LNCaP clone FGC (cell line): Measurements from ENCODE around the gene NDUFB10.

ENCODE experiments used
- DNase-seq: peaks from one replicate; pipeline ENCODE4 v3.0.0-alpha.2; 2011; ENCODE audit warnings: low read depth
- H3K4me3 ChIP-seq: 2 replicates; pipeline ENCODE4 v1.5.1; 2011; ENCODE audit warnings: mild to moderate bottlenecking, low read depth, low read length, control low read depth
- TF ChIP-seq, protein P1 (sequence below): IDR thresholded peaks from 2 replicates; pipeline ENCODE4 v1.5.1; 2012; ENCODE audit warnings: mild to moderate bottlenecking; ENCODE audit not compliant: control insufficient read depth, insufficient read depth; ENCODE audit errors: extremely low read depth

The NDUFB10 gene

DNA sequence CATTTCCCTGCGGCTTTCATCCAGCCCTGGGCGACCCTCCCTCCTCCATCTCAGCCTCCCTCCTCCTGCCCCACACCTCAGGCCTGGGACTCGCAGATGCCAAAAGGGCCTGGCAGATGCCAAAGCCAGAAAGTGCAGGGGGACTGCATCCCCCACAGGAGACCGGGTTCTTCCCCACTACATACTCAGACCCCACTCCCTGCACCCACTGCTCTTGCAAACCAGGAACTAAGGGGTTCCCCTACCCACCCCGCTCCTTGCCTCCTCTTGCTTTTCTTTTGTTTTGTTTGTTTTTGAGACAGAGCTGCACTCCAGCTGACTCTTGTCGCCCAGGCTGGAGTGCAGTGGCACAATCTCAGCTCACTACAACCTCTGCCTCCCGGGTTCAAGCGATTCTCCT, 44.4 kb upstream of the NDUFB10 start:
- DNase-seq: no peak
- no peak overlapping the region for H3K4me3 ChIP-seq
- TF ChIP-seq, protein P1, sequence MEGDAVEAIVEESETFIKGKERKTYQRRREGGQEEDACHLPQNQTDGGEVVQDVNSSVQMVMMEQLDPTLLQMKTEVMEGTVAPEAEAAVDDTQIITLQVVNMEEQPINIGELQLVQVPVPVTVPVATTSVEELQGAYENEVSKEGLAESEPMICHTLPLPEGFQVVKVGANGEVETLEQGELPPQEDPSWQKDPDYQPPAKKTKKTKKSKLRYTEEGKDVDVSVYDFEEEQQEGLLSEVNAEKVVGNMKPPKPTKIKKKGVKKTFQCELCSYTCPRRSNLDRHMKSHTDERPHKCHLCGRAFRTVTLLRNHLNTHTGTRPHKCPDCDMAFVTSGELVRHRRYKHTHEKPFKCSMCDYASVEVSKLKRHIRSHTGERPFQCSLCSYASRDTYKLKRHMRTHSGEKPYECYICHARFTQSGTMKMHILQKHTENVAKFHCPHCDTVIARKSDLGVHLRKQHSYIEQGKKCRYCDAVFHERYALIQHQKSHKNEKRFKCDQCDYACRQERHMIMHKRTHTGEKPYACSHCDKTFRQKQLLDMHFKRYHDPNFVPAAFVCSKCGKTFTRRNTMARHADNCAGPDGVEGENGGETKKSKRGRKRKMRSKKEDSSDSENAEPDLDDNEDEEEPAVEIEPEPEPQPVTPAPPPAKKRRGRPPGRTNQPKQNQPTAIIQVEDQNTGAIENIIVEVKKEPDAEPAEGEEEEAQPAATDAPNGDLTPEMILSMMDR: no peak

DNA sequence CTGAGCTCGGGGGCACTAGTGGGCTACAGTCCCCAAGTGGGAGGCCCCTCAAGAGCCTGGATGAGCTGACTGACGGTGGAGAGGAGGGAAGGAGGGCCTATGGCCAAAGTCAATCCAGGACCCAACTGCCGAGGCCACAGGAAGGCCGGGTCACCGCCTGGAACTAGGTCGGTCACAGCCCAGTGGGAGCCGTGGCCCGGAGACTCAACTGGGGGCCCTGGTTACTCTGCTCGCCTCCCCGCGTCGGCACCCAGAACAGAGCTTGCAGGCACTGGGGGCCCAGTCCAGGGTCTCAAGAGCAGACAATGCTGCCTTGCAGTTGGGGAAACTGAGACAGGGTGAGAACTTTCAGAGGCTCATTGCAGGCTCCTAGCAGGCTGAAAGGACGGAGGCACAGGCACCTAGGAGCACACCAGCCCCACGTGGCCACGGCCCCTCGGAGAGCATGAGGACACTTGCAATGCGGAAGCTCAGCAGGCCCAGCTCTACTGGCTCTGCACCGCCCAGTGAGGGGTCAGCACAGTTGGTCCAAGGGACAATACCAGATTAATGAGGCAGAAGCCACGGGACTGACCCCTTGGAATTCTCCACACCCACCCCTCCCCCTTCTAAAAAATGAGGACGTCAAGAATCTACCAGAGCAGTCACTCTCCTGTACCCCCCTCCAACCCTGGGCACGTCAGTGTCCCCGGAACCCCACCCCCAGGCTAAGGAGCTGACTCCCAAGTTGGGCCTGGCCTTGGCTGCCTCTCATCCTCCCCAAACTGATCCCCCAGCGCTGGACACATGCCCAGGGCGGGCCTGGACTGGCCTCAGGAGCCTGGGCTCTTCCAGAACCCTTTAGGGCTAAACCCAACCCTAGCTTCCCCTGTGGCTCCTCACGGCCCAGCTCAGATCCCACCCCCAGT, 43.4 kb upstream of the NDUFB10 start:
- H3K4me3 ChIP-seq: no peak overlapping the region
- TF ChIP-seq, protein P1: no peak
- no peak for DNase-seq

DNA sequence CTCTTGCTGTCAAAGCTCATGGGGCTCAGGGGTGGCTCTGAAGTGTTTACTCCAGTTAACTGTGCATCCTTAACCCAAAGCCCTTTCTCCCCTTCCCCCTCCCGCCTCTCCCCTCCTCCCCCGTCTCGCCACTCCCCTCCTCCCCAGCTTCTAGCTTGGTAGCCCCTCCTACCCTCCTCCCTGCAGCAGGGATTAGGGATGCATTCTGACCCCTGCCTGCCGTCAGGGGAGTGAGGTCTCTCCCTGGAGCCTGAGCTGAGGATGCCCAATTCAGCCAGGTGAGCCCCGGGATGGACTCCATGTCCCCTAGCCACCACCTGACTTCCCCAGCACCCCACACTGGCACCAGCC, 42.7 kb upstream of the NDUFB10 start:
- DNase-seq: no peak
- H3K4me3 ChIP-seq: no peak overlapping the region
- TF ChIP-seq, protein P1: no peak

DNA sequence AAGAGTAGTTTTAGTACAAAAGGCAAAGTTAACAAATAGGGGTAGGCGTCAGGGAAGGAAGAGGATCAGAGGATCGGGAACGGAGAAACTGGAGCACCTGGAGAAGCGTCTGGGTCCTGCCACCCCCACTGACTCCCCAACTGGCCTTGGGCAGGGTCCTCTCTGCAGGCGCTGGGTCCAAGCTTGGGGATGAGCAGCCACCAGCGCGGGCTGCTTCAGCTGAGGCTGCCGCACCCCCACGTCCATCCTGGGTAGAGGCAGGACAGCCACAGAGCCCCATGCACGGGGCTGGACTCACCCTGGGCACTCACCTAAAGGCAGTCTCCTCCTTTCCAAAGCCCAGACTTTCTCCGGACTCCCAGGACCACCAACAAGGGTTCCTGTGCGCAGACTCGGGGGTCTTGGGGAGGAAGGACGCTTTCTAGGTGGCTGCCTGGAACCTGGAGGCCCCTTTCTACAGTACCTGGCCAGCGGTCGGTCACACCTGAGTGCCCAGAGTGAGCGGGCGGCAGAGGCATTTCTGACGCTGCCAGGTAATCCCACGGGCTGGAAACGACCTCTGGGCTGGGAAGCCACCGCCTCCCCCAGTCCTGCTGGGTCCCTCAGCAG, 42.2 kb upstream of the NDUFB10 start:
- no peak for DNase-seq
- TF ChIP-seq, protein P1: no peak
- H3K4me3 ChIP-seq: no peak overlapping the region

DNA sequence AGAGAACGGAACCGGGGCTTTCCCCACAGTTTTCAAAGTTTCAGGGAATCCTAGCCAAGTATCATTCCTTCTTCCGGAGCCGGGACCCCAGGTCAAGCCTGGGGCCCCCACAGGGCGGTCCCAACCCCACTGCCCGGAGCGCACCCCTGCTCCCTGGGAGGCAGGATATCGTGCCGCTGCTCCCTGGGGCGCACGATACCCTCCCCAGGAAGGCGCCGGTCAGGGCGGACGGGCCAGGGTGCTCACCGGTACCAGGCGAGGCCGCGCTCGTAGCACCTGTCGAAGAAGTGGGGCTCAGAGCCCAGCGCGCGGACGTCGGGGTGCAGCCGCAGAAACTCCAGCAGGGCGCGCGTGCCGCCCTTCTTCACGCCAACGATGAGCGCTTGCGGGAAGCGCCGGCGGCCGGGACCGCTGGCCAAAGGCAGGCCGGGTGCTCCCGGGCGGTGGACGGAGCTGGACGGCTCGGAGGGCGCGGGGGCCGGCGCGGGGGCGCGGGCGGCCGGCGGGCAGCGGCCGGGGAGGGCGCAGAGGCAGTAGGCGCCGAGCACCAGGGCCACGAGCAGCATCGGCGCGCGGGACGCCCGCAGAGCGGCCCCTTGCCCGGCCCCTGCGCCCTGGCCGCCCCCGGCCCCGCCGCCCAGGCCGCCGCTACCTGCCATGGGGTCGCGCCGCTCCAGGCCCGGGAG, 41.5 kb upstream of the NDUFB10 start:
- no peak overlapping the region for H3K4me3 ChIP-seq
- TF ChIP-seq, protein P1: no peak
- no peak for DNase-seq

DNA sequence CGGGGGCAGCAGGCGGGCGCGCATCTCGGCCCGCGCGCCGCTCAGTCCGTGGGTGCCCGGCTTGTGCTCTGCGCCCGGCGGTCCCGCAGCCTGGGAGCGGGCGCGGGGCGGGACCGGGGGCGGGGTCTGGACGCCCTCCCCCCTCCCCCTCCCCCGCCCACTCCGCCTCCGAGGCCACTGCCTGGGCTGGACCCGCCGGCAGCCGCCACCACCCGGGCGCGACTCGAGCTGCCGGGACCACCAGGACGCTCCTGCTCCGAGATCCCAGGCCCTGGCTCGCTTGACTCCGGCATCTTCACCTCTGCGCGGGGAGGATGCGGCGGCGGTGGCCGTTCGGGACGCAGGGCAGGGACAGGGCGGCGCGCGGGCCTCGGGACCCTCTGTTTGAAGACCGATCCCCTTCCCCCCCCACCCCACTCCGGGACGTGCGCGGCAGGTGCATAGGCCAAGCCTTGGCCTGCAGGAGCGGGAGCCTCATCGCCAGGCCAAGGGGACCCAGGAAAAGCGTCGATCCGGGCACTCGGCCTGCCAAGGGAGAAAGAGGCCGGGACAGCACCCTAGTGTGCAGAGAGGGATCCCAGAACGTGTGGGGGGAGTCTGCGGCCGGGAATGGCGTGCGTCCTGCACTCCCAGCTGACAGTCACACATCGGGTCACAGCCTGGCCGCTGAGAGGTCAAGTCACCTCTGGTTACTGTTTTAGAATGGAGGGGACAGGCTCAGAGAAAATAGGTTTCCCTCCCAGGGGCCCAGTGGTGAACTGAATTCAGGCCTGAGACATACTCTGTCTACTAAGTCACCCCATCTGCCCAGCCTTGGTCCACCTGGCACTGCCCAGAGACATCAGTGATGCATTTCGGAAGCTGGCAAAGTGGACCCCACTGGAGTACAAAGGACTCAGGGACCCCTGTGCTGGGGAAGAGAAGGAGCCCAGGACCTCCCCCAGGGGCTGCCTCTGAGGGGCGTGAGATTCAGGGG, 40.7 kb upstream of the NDUFB10 start, which contains the start of gene HS3ST6:
Gene HS3ST6, minus strand, starts transcription at position 65 of the 976 bp plus-strand sequence. CDS start 92 bp downstream, outside the sequence.
- DNase-seq: no peak
- TF ChIP-seq, protein P1: no peak
- no peak within 1 kb of the TSS for H3K4me3 ChIP-seq
